Endothelial cell of hepatic sinusoid (primary cell): ENCODE results near the gene AP4S1.

ENCODE experiments used
- in situ Hi-C: cut with HindIII; loops from 2 replicates; pipeline ENCODE4 v1.10.0; 2017; ENCODE audit warnings: low sequenced_read_pairs

AP4S1 gene

GRCh38 chr14:31128601-31129526 lies 103.4 kb downstream of the AP4S1 start:
- in situ Hi-C loops = no loop called here

GRCh38 chr14:31133133-31133532 lies 107.7 kb downstream of the AP4S1 start:
- in situ Hi-C loops = no loop called here

- in situ Hi-C loops = no loop called here
These were observed 111.9 kb downstream of the AP4S1 start for GRCh38 chr14:31137214-31137889.

GRCh38 chr14:31138301-31138700 lies 112.9 kb downstream of the AP4S1 start:
- in situ Hi-C loops = no loop called here

GRCh38 chr14:31139301-31139847 lies 113.9 kb downstream of the AP4S1 start:
- in situ Hi-C loops = no loop called here

GRCh38 chr14:31142455-31143087 lies 117.1 kb downstream of the AP4S1 start:
- in situ Hi-C loops = no loop called here
